ENCODE measurements around the gene INKA2.
"Not testable (repeated sequence)": the region's sequence is repeated elsewhere in the genome, so short reads cannot be mapped to it uniquely, and the experiment has no call there.

The INKA2 gene

GRCh38 chr1:111746614-111746999 is 7.4 kb upstream of the INKA2 start:
- Histone ChIP-seq H3K27ac (no peak overlapping the region), H3K9ac (ENCODE audit: insufficient read length) (no peak overlapping the region), H3K36me3 (ENCODE audit: insufficient read depth, low read length) (no peaks in the 10 kb centered on the region), H3K9me3 (ENCODE audit: low read depth, low read length) (no peaks in the 10 kb centered on the region), H3K4me3 (no peak overlapping the region)
- DNase-seq (ENCODE audit: low read depth, low spot score): no peak
- no peak for TF ChIP-seq EZH2 (IDR thresholded peaks at IDR 0.05)
- TF ChIP-seq FOXP2 (optimal IDR thresholded peaks at IDR 0.05; ENCODE audit: control extremely low read depth, extremely low read length, insufficient read depth): no peak
- no peak for TF ChIP-seq POLR2AphosphoS5 (IDR thresholded peaks at IDR 0.05; ENCODE audit: borderline replicate concordance, low read depth, low read length)

GRCh38 chr1:111745675-111746613 is 6.7 kb upstream of the INKA2 start:
- Histone ChIP-seq H3K9me3 (ENCODE audit: low read depth, low read length) (no peaks in the 10 kb centered on the region), H3K36me3 (ENCODE audit: insufficient read depth, low read length) (no peaks in the 10 kb centered on the region), H3K9ac (ENCODE audit: insufficient read length) (no peak overlapping the region), H3K27ac (no peak overlapping the region), H3K4me3 (no peak overlapping the region)
- TF ChIP-seq POLR2AphosphoS5 (IDR thresholded peaks at IDR 0.05; ENCODE audit: borderline replicate concordance, low read depth, low read length) (no peak), FOXP2 (optimal IDR thresholded peaks at IDR 0.05; ENCODE audit: control extremely low read depth, extremely low read length, insufficient read depth) (no peak), EZH2 (IDR thresholded peaks at IDR 0.05) (no peak)
- no peak for DNase-seq (ENCODE audit: low read depth, low spot score)

- H3K27ac ChIP-seq: no peak overlapping the region
- H3K9ac ChIP-seq (ENCODE audit: insufficient read length): no peak overlapping the region
- TF ChIP-seq EZH2 (IDR thresholded peaks at IDR 0.05): no peak
- TF ChIP-seq POLR2AphosphoS5 (IDR thresholded peaks at IDR 0.05; ENCODE audit: borderline replicate concordance, low read depth, low read length): no peak
- no peak for TF ChIP-seq FOXP2 (optimal IDR thresholded peaks at IDR 0.05; ENCODE audit: control extremely low read depth, extremely low read length, insufficient read depth)
- H3K4me3 ChIP-seq: no peak overlapping the region
- no peaks in the 10 kb centered on the region for H3K9me3 ChIP-seq (ENCODE audit: low read depth, low read length)
- DNase-seq (ENCODE audit: low read depth, low spot score): no peak
- no peaks in the 10 kb centered on the region for H3K36me3 ChIP-seq (ENCODE audit: insufficient read depth, low read length)
These were observed 4.5 kb upstream of the INKA2 start for GRCh38 chr1:111743679-111744101.

GRCh38 chr1:111742938-111743549 is 3.8 kb upstream of the INKA2 start:
- no peak overlapping the region for H3K4me3 ChIP-seq
- no peak for DNase-seq (ENCODE audit: low read depth, low spot score)
- H3K36me3 ChIP-seq (ENCODE audit: insufficient read depth, low read length): no peaks in the 10 kb centered on the region
- H3K27ac ChIP-seq: no peak overlapping the region
- TF ChIP-seq FOXP2 (optimal IDR thresholded peaks at IDR 0.05; ENCODE audit: control extremely low read depth, extremely low read length, insufficient read depth) (no peak), EZH2 (IDR thresholded peaks at IDR 0.05) (no peak), POLR2AphosphoS5 (IDR thresholded peaks at IDR 0.05; ENCODE audit: borderline replicate concordance, low read depth, low read length) (no peak)
- no peak overlapping the region for H3K9ac ChIP-seq (ENCODE audit: insufficient read length)
- no peaks in the 10 kb centered on the region for H3K9me3 ChIP-seq (ENCODE audit: low read depth, low read length)

- not testable (repeated sequence) for H3K4me3 ChIP-seq; H3K9ac ChIP-seq (ENCODE audit: insufficient read length); H3K27ac ChIP-seq; H3K36me3 ChIP-seq (ENCODE audit: insufficient read depth, low read length); H3K9me3 ChIP-seq (ENCODE audit: low read depth, low read length); DNase-seq (ENCODE audit: low read depth, low spot score)
These were observed 3.1 kb upstream of the INKA2 start for GRCh38 chr1:111742292-111742691.

GRCh38 chr1:111739925-111740765 is 950 bp upstream of the INKA2 start:
- DNase-seq (ENCODE audit: low read depth, low spot score): no peak
- Histone ChIP-seq H3K27ac (no peak overlapping the region), H3K36me3 (ENCODE audit: insufficient read depth, low read length) (no peaks in the 10 kb centered on the region)

GRCh38 chr1:111738436-111739193 is 580 bp downstream of the INKA2 start:
- TF ChIP-seq EZH2 (IDR thresholded peaks at IDR 0.05): no peak
- no peak for TF ChIP-seq FOXP2 (optimal IDR thresholded peaks at IDR 0.05; ENCODE audit: control extremely low read depth, extremely low read length, insufficient read depth)
- no peak for TF ChIP-seq POLR2AphosphoS5 (IDR thresholded peaks at IDR 0.05; ENCODE audit: borderline replicate concordance, low read depth, low read length)
- H3K4me3 ChIP-seq: peak overlapping the region; percentile 89
- H3K9me3 ChIP-seq (ENCODE audit: low read depth, low read length): no peaks in the 10 kb centered on the region
- H3K9ac ChIP-seq (ENCODE audit: insufficient read length): peak overlapping the region; percentile 41
- DNase-seq (ENCODE audit: low read depth, low spot score): no peak
- H3K27ac ChIP-seq: no peak overlapping the region
- H3K36me3 ChIP-seq (ENCODE audit: insufficient read depth, low read length): no peaks in the 10 kb centered on the region

More at GRCh38 chr1:111739925-111740765, 950 bp upstream of the INKA2 start:
- Histone ChIP-seq H3K4me3 (peak overlapping the region; percentile 89), H3K9me3 (ENCODE audit: low read depth, low read length) (no peaks in the 10 kb centered on the region), H3K9ac (ENCODE audit: insufficient read length) (no peak overlapping the region)
- TF ChIP-seq FOXP2 (optimal IDR thresholded peaks at IDR 0.05; ENCODE audit: control extremely low read depth, extremely low read length, insufficient read depth) (no peak), EZH2 (IDR thresholded peaks at IDR 0.05) (peak; percentile 86)

GRCh38 chr1:111738133-111738435 is 1.1 kb downstream of the INKA2 start:
- Histone ChIP-seq H3K9ac (ENCODE audit: insufficient read length) (no peak overlapping the region), H3K27ac (no peak overlapping the region), H3K9me3 (ENCODE audit: low read depth, low read length) (no peaks in the 10 kb centered on the region), H3K4me3 (peak overlapping the region; percentile 89), H3K36me3 (ENCODE audit: insufficient read depth, low read length) (no peaks in the 10 kb centered on the region)
- no peak for DNase-seq (ENCODE audit: low read depth, low spot score)
- TF ChIP-seq POLR2AphosphoS5 (IDR thresholded peaks at IDR 0.05; ENCODE audit: borderline replicate concordance, low read depth, low read length): no peak
- TF ChIP-seq FOXP2 (optimal IDR thresholded peaks at IDR 0.05; ENCODE audit: control extremely low read depth, extremely low read length, insufficient read depth): no peak
- no peak for TF ChIP-seq EZH2 (IDR thresholded peaks at IDR 0.05)
